GM18867 (cell line): ENCODE data around the gene ZNF536.
"Not testable (repeated sequence)": the region's sequence is repeated elsewhere in the genome, so short reads cannot be mapped to it uniquely, and the experiment has no call there.

Experiments
- ATAC-seq: cut with Tn5 transposase; IDR thresholded peaks from one replicate; pipeline ENCODE4 v1.9.1; 2021; ENCODE audit warnings: mild to moderate bottlenecking, moderate library complexity; ENCODE audit not compliant: unreplicated experiment

ZNF536 gene

GRCh38 chr19:30340771-30341561, 31.2 kb upstream of the ZNF536 start:
- ATAC-seq = no peak

GRCh38 chr19:30341611-30342201, 30.5 kb upstream of the ZNF536 start:
- no peak for ATAC-seq

- no peak for ATAC-seq
Measured at GRCh38 chr19:30342901-30343300, 29.3 kb upstream of the ZNF536 start.

GRCh38 chr19:30344446-30345425, 27.4 kb upstream of the ZNF536 start:
- ATAC-seq = no peak

GRCh38 chr19:30345686-30346085, 26.5 kb upstream of the ZNF536 start:
- no peak for ATAC-seq

GRCh38 chr19:30346468-30346867, 25.7 kb upstream of the ZNF536 start:
- not testable (repeated sequence) for ATAC-seq

- no peak for ATAC-seq
Measured at GRCh38 chr19:30349131-30349730, 23.0 kb upstream of the ZNF536 start.

GRCh38 chr19:30350692-30351663, 21.2 kb upstream of the ZNF536 start:
- no peak for ATAC-seq

GRCh38 chr19:30351774-30352173, 20.4 kb upstream of the ZNF536 start:
- no peak for ATAC-seq

GRCh38 chr19:30353394-30353945, 18.7 kb upstream of the ZNF536 start:
- no peak for ATAC-seq

- ATAC-seq = no peak
Measured at GRCh38 chr19:30355586-30355985, 16.6 kb upstream of the ZNF536 start.

- ATAC-seq = no peak
Measured at GRCh38 chr19:30356951-30357579, 15.1 kb upstream of the ZNF536 start.

- ATAC-seq = no peak
Measured at GRCh38 chr19:30357580-30357954, 14.6 kb upstream of the ZNF536 start.

GRCh38 chr19:30358319-30358718, 13.9 kb upstream of the ZNF536 start:
- no peak for ATAC-seq

GRCh38 chr19:30358821-30359580, 13.2 kb upstream of the ZNF536 start:
- ATAC-seq = no peak

GRCh38 chr19:30359936-30360335, 12.2 kb upstream of the ZNF536 start:
- ATAC-seq = no peak

- ATAC-seq = no peak
Measured at GRCh38 chr19:30360376-30361106, 11.6 kb upstream of the ZNF536 start.

GRCh38 chr19:30361107-30361447, 11.1 kb upstream of the ZNF536 start:
- no peak for ATAC-seq
